NCI-H1694 treated with DMSO at 0.1 percent for 48 hours (cell line): Measurements from ENCODE around the gene NFIC.
"Not testable (repeated sequence)": the region's sequence is repeated elsewhere in the genome, so short reads cannot be mapped to it uniquely, and the experiment has no call there.

ENCODE experiments used
- DNase-seq: peaks from one replicate; lab custom pipeline; 2025; lab: John Stamatoyannopoulos, UW

NFIC gene

DNA sequence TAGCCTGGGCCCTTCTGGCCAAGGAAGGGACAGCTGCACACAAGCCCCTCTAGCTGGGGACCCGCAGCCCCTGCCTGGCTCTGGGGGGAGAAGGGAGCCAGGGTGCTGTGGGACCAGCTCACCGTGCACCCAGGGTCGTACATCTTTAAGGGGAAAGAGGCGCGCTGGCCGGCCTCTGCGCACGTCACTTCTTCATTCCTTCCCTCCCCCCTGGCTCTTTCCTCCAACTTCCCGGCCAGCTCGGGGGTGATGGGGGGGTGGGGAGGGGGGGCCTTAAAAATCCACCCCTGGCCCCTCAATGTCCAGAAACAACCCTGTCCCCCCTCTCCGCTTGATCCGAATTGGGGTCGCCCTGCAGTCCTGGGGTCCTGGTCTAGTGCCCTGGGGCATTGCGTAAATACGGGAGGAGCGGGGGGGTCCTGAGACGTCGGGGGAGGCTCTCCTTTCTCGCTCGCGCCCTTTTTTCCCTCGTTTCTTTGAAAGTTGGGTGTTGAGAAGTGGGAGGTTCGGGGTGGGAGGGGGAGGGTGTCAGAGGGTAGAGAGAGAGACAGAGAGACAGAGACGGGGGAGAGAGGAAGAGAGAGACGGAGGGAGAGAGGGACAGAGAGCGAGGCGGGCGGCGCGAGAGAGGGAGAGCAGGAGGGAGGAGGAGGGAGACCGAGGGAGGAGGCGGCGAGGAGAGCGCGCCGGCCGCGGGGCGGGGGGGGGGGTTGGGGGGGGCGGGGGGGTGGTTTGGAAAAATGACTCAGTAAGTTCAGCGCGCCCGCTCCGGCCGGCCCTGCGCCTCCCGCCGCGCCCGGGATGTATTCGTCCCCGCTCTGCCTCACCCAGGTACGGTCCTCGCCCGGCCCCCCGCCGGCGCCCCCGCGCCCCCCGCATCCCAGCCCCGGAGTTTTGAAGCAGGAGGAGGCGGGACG, at the start of gene NFIC:
TSS of gene NFIC (plus strand) at position 748 of the 917 bp plus-strand sequence. CDS start at position 802, 54 bp downstream.
- DNase-seq: no peak

DNA sequence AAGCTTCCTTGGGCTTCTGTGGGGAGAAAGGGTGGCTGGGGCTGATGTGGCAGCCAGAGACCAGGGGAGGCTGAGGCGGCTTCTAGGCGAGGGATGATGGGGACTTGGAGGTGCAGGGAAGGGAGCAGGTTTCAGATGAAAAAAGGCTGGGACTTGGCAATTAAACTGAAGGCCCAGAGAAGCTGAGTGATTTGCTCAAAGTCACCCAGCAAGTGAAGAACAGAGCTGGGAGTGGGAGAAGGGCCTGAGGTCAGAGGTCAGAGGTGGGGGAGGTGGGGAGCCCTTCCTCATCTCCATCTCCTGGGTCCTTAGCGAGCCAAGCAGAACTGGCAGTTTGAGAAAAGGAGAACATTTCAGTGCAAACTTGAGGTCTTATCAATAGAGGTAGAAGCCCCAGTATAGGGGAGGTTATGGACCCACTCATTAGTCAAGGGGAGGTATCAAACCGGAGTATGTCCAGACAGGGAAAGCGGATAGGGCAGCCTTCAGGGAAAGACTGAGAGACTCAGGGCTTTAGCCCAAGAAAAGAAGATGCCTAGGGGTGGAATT, 49.6 kb upstream of the NFIC start:
- DNase-seq: no peak

DNA sequence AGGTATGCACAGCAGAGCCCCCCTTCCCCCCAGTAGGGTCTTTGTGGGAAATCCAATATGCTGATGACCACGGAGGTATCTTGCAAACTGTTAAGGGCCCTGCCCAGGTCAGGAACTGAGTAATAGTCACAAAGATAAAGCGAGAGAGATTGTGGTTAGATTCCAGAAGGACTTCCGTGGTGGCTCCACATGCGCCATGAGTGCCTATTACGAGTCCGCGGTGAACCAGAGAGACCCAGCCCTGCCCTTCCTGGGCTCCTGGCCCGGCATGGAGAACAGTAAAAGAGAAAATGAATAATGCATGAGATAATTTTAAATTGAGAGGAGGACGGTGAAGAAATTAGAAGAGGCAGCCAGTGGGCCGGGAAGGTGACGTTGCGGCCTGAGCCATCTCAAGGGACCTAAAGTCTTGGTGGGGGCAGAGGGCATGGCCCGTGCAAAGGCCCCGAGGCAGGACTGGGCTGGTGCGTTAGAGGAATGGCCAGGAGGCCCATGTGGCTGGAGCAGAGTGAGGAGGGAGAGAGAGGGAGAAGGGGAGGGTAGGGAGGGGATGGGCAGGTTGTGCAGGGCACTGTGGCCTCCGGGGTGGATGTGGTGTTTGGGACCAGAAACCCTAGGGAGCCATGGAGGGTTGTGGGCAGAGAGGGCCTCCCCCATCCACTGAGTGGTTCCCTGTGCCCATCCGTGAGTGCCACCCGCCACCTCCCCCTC, 46.6 kb upstream of the NFIC start:
- DNase-seq: no peak

DNA sequence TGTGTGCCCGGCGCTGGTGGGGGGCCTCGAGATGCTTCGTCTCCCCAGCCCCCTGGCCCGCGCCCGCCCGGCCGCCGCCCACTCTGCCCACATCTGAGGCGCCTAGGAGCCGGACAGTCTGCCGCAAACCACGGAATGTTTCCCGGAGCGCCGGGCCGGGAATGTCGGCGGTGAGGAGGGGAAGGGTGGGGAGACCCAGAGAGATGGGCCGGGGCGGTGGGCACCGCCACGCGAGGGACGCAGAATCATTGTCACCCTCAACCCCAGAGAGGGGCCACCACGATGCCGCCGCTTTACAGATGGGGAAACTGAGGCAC, 46.1 kb upstream of the NFIC start:
- DNase-seq: no peak

DNA sequence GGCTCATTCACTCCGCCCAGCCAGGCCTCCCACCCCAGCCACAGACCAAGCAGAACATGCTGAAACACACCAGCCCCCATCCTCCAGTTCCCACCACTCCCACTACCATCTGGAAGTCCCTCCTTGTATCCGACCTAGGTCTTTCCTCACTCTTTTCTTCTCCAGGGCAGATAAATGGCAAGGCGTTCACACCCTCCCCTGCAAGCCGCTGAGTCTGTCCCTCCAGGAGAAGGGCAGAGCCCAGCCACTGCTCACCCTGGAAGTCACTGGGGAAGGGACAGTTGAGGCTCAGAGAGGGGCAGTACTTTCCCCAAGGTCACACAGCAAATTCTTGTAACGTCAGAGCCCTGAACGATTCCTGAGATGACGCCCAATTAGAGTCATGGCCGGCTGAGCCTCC, 45.5 kb upstream of the NFIC start:
- DNase-seq: no peak

DNA sequence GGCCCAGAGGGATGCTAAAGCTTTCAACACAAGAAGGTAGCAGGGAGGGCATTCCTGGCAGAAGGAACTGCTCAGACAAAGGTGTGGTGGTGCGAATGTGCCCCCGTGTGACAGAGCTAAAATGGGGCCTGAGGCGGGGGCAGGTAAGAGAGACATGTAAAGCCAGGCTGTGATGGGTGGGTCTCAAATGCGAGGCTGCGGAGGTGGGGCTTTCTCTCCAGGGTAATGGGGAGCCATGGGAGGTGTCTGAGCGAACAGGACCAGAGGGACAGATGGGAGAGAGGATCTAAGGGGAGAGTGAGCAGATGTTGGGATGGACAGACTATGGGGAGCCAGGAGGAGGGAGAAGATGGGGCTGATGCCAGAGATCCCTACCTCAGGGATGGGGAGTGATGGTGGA, 44.7 kb upstream of the NFIC start:
- DNase-seq: no peak

DNA sequence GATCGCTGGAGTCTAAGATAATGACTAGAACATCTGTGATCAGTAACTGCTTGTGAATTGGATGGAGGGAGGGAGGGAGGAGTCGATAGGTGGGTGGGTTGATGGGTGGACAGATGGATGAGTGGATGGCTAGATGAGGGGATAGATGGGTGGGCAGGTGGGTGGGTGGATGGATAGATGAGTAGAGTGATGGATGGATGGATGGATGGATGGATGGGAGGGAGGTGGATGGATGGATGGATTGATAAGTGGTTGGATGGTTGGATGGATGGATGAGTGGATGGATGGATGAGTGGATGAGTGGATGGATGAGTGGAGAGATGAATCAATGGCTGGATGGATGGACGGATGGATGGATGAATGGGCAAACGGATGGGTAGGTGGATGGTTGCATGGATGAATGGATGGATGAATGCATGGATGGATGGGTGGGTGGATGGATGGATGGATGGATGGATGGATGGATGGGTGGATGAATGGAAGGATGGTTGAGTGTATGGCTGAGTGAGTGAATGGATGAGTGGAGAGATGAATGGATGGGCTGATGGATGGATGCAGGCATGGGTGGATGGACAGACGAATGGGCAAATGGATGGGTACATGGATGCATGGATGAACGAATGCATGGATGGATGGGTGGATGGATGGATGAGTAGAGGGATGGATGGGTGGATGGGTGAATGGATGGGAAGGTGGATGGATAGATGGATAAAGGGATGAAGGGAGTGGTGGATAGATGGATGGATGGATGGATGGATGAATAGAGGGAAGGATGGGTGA, 44.0 kb upstream of the NFIC start:
- no peak for DNase-seq

DNA sequence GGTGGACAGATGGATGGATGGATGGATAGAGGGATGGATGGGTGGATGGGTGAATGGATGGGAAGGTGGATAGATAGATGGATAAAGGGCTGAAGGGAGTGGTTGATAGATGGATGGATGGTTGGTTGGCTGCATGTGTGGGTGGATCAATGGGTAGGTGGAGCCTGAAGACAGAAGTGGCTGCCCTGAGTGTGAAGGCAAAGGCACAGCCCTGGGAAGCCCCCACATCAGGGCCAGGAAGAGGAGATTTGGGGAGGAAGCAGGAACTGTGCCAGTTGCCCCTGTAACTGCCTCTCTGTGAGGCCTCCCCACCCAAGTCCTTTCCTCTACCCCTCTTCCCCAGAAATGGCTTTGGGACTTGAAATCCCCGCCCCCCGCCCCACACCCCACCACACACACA, 43.4 kb upstream of the NFIC start:
- no peak for DNase-seq

DNA sequence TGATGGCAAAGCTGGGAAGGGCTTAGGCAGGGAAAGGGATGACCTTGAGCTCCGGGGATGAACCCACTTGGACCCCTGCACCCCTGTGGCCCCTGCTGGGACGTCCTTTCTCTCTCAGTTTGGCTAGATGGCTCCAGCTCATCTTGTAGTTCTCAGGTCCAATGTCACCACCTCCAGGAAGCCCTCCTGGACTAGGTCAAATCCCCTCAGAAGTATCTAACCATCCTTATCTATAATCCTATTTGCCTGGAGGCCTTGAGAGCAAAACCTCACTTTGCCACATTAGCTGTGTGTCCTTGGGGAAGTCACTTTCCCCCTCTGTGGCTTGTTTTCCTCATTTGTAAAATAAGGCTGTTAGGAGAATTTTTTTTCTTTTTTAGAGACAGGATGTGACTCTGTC, 42.7 kb upstream of the NFIC start:
- DNase-seq: no peak

DNA sequence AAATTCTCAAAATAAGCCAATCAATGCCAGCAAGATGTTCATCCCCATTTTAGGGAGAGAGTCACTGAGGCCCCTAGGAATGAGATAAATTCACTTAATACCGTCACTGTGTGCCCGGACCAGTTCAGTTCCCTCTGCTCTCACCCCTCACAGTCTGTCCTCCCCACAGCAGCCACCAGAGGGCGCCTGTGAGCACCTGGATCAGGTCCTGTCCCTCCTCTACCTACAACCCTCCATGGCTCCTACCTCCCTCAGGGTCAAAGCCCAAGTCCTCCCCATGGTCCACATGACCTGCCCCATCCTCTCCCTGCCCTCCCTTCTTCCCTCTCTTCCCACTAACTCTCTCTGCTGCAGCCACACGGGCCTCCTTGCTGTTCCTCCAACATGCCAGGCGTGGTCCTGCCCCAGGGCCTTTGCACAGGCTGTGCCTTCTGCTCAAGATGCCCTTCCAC, 42.0 kb upstream of the NFIC start:
- no peak for DNase-seq

DNA sequence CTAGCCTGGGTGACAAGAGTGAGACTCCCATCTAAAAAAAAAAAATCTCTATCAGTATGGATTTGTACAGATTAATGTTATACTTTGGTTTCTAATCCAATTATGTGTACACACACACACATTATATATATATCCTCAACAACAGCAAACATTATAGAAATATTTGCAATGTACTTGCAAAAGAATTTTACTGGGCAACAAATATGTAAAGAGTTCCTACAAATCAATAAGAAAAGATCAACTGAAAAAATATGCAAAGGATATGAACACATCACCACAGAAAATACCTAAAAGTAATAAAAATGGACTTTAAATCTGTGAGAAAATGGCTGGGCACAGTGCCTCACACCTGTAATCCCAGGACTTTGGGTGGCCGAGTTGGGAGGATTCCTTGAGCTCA, 40.9 kb upstream of the NFIC start:
- no peak for DNase-seq

DNA sequence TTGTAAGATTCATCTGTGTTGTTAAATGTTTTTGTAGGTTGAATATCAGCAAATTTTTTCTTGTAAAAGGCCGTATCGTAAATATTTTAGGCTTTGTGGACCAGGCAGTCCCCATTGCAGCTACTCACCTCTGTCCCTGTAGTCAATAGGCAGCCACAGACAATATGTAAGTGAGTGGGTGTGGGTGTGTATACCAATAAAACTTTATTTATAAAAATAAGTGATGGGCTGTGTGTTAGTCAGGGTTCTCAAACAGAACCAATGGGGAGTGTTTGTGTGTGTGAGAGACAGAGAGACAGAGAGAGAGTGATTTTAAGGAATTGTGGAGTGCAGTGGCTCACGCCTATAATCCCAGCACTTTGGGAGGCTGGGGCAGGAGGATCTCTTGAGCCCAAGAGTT, 37.6 kb upstream of the NFIC start:
- DNase-seq: no peak

DNA sequence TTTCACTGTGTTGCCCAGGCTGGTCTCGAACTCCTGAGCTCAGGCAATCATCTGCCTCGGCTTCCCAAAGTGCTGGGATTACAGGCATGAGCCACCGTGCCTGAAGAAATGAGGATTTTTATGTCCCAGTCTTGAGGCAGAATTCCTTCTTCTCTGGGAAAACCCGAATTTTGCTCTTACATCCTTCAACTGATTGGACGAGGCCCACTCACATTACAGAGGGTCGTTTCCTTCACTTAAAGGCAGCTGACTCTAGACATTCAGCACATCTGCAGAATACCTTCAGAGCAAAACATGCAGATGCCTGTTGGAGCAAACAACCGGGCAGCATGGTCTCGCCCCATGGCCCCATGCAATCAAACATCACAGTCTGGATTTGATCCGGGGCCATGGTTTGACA, 36.3 kb upstream of the NFIC start:
- DNase-seq: no peak

DNA sequence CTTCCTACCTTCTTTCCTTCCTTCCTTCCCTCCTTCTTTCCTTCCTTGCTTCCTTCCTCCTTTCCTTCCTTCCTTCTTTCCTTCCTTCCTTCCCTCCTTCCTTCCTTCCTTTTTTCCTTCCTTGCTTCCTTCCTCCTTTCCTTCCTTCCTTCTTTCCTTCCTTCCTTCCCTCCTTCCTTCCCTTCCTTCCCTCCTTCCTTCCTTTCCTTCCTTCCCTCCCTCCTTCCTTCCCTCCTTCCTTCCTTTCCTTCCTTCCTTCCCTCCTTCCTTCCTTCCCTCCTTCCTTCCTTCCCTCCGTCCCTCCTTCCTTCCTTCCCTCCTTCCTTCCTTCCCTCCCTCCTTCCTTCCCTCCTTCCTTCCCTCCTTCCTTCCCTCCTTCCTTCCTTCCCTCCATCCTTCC, 34.2 kb upstream of the NFIC start:
- DNase-seq: not testable (repeated sequence)

DNA sequence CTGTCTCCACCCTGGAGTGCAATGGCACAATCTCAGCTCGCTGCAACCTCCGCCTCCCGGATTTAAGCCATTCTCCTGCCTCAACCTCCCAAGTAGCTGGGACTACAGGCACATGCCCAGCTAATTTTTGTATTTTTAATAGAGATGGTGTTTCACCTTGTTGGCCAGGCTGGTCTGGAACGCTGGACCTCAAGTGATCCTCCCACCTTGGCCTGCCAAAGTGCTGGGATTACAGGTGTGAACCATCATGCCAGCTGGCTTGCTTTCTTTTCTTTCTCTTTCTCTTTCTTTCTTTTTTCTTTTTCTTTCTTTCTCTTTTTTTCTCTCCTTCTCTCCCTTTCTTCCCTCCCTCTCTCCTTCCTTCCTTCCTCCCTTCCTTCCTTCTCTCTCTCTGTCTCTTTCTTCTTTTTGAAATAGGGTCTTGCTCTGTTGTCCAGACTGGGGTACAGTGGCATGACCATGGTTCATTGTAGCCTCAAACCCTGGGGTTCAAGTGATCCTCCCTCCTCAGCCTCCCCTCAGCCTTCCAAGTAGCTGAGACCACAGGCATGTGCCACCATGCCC, 33.3 kb upstream of the NFIC start:
- DNase-seq: no peak

DNA sequence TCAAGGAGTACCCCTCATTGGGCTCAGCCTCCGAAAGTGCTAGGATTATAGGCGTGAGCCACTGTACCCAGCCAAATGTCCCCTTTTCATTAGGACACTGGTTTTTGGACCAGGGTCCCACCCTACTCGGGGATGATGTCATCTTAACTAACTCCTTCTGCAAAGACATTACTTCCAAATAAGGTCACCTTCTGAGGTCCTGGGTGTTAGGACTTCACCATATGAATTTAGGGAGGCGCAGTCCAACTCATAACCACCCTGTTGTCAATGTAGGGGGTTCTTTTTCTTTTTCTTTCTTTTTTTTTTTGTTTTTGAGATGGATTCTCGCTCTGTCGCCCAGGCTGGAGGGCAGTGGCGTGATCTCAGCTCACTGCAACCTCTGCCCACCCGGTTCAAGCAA, 32.7 kb upstream of the NFIC start:
- DNase-seq: no peak

DNA sequence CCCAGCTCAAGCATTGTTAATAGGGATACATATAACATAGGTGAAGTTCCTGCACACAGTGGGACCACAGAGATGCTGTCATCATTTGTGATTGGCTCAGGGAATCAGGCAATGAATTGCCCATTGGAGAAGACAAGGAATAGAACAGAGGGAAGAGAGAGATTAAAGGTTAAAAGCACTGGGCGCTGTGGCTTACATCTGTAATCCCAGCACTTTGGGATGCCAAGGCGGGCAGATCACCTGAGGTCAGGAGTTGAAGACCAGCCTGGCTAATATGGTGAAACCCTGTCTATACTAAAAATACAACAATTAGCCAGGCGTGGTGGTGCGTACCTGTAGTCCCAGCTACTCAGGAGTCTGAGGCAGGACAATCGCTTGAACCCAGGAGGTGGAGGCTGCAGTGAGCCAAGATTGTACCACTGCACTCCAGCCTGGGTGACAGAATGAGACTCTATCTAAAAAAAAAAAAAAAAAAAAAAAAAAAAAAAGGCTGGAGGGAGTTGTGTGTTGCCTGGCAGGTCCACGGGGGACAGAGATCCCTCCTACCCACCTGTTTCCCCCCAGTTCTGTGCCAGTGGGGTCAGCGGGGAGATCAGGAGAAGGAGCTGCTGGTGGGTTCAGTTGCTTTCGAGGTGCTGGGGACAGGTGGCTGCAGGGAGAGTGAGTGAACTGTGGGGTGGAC, 31.5 kb upstream of the NFIC start:
- DNase-seq: not testable (repeated sequence)

DNA sequence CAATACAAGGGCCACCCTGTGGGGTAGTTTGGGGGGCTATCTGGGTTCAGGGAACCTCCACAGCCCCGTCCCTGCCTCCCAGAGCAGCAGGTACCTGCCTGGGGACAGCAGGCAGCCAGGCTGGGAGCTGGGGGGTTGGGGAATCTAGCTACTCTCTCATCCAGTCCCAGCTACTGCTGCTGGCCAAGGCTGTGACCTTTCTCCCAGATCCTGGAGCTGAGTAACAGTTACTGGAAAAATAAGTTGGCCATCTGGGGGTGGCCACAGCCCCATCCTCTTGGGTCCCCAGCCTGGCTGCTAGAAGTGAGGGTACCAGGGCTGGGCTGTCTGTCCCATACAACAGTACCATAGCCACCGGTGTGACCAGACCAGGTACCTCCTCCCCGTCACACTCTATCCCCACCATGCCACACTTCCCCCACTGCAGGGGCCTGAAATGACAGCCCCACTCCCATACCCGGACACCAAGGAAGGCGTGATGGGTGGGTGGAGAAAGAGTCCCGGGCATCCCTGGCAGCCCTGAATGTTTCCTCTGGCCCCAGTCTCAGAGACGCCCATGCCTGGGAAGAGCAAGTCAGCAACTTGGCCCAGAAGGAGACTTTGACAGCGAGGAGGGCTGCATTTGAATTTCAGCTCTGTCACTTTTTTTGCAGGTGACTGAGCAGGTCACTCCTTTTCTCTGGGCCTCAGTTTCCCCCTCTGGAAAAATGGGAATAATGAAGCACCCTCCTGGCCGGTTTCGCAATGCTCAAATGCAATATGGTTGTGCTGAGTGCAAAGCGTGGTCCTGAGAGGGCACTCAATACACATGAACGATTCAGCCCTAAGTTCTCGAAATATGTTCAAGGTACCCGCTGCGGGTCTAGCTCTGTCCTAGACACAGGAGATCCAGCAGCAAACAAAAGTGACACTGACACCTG, 30.7 kb upstream of the NFIC start:
- no peak for DNase-seq

DNA sequence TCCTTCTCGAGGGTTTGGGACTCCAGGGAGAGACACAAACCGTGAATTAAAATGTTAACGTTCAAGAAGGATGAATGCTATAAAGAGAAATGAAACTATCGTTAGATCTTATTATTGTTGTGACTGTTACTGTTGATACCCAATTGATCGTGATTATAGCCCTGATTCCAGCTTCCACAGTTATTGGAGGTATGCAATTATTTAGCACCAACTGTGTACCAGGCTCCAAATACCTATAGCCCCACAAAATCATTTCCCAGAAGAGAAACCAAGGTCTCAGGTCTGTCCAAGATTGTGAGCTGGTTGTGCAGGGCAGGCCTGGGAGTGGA, 30.1 kb upstream of the NFIC start:
- DNase-seq: no peak

DNA sequence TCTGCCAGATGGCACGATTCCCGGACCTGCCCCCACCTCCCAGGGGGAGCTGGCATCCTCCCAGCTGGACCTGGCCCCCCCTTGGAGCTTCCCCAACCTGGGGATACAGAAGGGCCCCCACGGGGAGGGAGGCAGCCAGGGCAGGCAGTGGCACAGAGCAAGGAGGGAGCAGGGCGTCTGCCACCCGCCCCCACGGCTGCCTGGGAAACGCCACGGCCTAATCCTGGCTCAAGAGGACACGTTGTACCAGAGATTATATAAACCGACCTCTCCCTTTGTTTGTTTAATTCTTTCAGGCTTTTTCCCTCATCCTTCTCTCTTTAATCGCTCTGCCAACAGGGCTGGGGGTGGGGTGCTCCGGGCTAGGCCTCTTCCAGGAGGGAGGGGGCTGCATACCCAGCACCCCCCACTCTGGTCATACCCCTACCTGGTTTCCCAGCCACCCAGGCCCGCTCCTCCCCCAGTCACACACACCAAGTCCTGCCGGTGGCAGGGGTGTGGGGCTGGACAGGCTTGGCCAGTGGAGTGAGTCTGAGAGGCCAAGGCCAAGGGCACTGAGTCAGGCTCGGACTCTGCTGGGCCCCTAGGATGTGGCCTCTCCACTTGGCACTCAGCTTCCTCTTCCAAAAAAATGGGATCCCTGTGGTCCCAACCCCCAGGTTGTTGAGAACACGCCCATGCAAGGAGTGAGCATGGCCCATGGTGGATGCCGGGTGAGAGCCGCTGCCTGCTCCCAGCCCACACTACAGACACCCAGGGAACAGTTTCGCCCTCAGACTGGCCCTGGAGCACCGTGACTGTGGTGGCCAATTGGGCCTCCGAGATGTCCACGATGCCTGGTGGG, 29.5 kb upstream of the NFIC start:
- peak; percentile 25 for DNase-seq
